ENCODE data around the gene BCKDHA.

DNA sequence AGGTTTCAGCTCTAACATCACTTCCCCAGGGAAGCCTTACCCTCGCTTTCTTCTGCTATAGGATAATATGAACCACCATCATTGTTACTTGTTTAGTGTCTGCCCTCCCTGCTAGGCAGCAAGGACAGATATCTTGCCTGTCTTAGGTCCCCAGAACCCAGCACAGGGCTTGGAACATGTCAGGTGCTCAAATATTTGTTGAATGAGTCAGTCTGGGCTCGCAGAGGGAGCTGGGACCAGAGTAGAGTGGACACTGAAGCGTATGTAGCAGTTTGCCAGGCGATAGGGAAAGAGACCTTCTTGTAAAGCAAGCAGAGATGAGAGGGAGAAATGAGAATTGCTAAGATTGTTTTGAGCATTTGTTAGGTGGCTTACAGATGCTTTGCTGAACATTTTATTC lies 11.7 kb downstream of the BCKDHA start:
- no peak for TF ChIP-seq RAD21 (conservative IDR thresholded peaks at IDR 0.05)
- TF ChIP-seq, protein P1, sequence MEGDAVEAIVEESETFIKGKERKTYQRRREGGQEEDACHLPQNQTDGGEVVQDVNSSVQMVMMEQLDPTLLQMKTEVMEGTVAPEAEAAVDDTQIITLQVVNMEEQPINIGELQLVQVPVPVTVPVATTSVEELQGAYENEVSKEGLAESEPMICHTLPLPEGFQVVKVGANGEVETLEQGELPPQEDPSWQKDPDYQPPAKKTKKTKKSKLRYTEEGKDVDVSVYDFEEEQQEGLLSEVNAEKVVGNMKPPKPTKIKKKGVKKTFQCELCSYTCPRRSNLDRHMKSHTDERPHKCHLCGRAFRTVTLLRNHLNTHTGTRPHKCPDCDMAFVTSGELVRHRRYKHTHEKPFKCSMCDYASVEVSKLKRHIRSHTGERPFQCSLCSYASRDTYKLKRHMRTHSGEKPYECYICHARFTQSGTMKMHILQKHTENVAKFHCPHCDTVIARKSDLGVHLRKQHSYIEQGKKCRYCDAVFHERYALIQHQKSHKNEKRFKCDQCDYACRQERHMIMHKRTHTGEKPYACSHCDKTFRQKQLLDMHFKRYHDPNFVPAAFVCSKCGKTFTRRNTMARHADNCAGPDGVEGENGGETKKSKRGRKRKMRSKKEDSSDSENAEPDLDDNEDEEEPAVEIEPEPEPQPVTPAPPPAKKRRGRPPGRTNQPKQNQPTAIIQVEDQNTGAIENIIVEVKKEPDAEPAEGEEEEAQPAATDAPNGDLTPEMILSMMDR (IDR thresholded peaks at IDR 0.05; ENCODE audit: poor library complexity, severe bottlenecking): no peak
- no peak for TF ChIP-seq TAF1 (IDR thresholded peaks at IDR 0.05; ENCODE audit: low read depth)
- no peak for TF ChIP-seq EZH2 (IDR thresholded peaks at IDR 0.05; ENCODE audit: borderline replicate concordance, insufficient read depth, low read length, poor library complexity, severe bottlenecking)
- TF ChIP-seq, protein P2, sequence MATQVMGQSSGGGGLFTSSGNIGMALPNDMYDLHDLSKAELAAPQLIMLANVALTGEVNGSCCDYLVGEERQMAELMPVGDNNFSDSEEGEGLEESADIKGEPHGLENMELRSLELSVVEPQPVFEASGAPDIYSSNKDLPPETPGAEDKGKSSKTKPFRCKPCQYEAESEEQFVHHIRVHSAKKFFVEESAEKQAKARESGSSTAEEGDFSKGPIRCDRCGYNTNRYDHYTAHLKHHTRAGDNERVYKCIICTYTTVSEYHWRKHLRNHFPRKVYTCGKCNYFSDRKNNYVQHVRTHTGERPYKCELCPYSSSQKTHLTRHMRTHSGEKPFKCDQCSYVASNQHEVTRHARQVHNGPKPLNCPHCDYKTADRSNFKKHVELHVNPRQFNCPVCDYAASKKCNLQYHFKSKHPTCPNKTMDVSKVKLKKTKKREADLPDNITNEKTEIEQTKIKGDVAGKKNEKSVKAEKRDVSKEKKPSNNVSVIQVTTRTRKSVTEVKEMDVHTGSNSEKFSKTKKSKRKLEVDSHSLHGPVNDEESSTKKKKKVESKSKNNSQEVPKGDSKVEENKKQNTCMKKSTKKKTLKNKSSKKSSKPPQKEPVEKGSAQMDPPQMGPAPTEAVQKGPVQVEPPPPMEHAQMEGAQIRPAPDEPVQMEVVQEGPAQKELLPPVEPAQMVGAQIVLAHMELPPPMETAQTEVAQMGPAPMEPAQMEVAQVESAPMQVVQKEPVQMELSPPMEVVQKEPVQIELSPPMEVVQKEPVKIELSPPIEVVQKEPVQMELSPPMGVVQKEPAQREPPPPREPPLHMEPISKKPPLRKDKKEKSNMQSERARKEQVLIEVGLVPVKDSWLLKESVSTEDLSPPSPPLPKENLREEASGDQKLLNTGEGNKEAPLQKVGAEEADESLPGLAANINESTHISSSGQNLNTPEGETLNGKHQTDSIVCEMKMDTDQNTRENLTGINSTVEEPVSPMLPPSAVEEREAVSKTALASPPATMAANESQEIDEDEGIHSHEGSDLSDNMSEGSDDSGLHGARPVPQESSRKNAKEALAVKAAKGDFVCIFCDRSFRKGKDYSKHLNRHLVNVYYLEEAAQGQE (IDR thresholded peaks at IDR 0.05; ENCODE audit: borderline replicate concordance): no peak
- TF ChIP-seq POLR2AphosphoS5 (IDR thresholded peaks at IDR 0.05): no peak
- TF ChIP-seq SMC3 (conservative IDR thresholded peaks at IDR 0.05; ENCODE audit: poor library complexity): no peak
- no peak for TF ChIP-seq EP300 (conservative IDR thresholded peaks at IDR 0.05; ENCODE audit: poor library complexity, severe bottlenecking)

Measured in neural cell (in vitro differentiated cells).